Hematopoietic multipotent progenitor cell treated with erythropoietin and hydrocortisone succinate and interleukin-3 and kit ligand, for 6 days (in vitro differentiated cells): ENCODE results near the gene OR4A16.

Experiments used
- DNase-seq: peaks from one replicate; pipeline ENCODE4 v3.0.0-alpha.2; 2015

Gene OR4A16

GRCh38 chr11:55342901-55343300 lies at the start of gene OR4A16:
Gene OR4A16, plus strand, starts transcription at chr11:55343201. Its CDS starts 0 bp downstream, at chr11:55343201.
- DNase-seq = no peak

GRCh38 chr11:55324500-55324899 lies 18.5 kb upstream of the OR4A16 start:
- no peak for DNase-seq

GRCh38 chr11:55345306-55345705 lies 2.3 kb downstream of the OR4A16 start:
- no peak for DNase-seq

- DNase-seq = no peak
Observed at GRCh38 chr11:55349032-55349431, 6.0 kb downstream of the OR4A16 start.

- no peak for DNase-seq
Observed at GRCh38 chr11:55357560-55358184, 14.7 kb downstream of the OR4A16 start.

- DNase-seq = no peak
Observed at GRCh38 chr11:55367674-55368073, 24.7 kb downstream of the OR4A16 start, which contains the start of gene OR4A15. Gene OR4A15, plus strand, starts transcription at chr11:55367974. Its CDS starts 0 bp downstream, at chr11:55367974.
